Measurements from ENCODE around the gene MRPL21. TPM values are rescaled to one million over a fixed set of nuclear protein-coding genes. Genes with fewer than 3 reads are reported as not detected.

MRPL21 gene
- polyA plus RNA-seq, 1 donor, result 44.5 TPM

Other genes starting within 250 kb of the MRPL21 start
- not detected for gene GAL, start 219.3 kb downstream of the MRPL21 start, polyA plus RNA-seq (ENCODE audit: insufficient read length)
- 0.85 TPM for gene TESMIN, start 152.3 kb downstream of the MRPL21 start, polyA plus RNA-seq (ENCODE audit: insufficient read length)
- 11.2 TPM for gene CPT1A, start 61.9 kb downstream of the MRPL21 start, polyA plus RNA-seq (ENCODE audit: insufficient read length)
- 14.1 TPM for gene IGHMBP2, start 59 bp upstream of the MRPL21 start, polyA plus RNA-seq (ENCODE audit: insufficient read length)
- gene MRGPRD, start 77.2 kb upstream of the MRPL21 start, polyA plus RNA-seq (ENCODE audit: insufficient read length), result not detected
- gene MRGPRF, start 109.4 kb upstream of the MRPL21 start, polyA plus RNA-seq (ENCODE audit: insufficient read length), result 17.4 TPM
- 10.5 TPM for gene TPCN2, start 145.1 kb upstream of the MRPL21 start, polyA plus RNA-seq (ENCODE audit: insufficient read length)

Data from hindlimb muscle (tissue), 1 donor.